ENCODE measurements around the gene ZCCHC2. TPM values are rescaled to one million over a fixed set of nuclear protein-coding genes. Genes with fewer than 3 reads are reported as not detected.

Gene ZCCHC2
- total RNA-seq, 1 donor from 2014 or later: 18.5 TPM

- no peak for DNase-seq (ENCODE audit: low spot score, unreplicated experiment)
- Mint-ChIP-seq H3K4me3 (ENCODE audit: low read depth) (no peak overlapping the region), H3K36me3 (ENCODE audit: insufficient read depth) (no peaks in the 10 kb centered on the region), H3K27ac (peak overlapping the region; percentile 44), H3K27me3 (peaks cover 48% of the 10 kb centered on the region), H3K9me3 (ENCODE audit: low read depth) (no peaks in the 10 kb centered on the region), H3K4me1 (ENCODE audit: low read depth) (no peaks in the 10 kb centered on the region)
- no peak for TF ChIP-seq CTCF (IDR thresholded peaks at IDR 0.05; ENCODE audit: unreplicated experiment)
Observed at GRCh38 chr18:62602706-62603105, 79.9 kb downstream of the ZCCHC2 start.

- H3K27me3 Mint-ChIP-seq: peaks cover 48% of the 10 kb centered on the region
- H3K4me3 Mint-ChIP-seq (ENCODE audit: low read depth): no peak overlapping the region
- no peaks in the 10 kb centered on the region for H3K4me1 Mint-ChIP-seq (ENCODE audit: low read depth)
- no peak for TF ChIP-seq CTCF (IDR thresholded peaks at IDR 0.05; ENCODE audit: unreplicated experiment)
- DNase-seq (ENCODE audit: low spot score, unreplicated experiment): no peak
- H3K36me3 Mint-ChIP-seq (ENCODE audit: insufficient read depth): no peaks in the 10 kb centered on the region
- no peaks in the 10 kb centered on the region for H3K9me3 Mint-ChIP-seq (ENCODE audit: low read depth)
- H3K27ac Mint-ChIP-seq: no peak overlapping the region
Observed at GRCh38 chr18:62603211-62603610, 80.4 kb downstream of the ZCCHC2 start.

GRCh38 chr18:62603979-62604378, 81.2 kb downstream of the ZCCHC2 start:
- Mint-ChIP-seq H3K27me3 (peaks cover 41% of the 10 kb centered on the region), H3K9me3 (ENCODE audit: low read depth) (no peaks in the 10 kb centered on the region), H3K27ac (no peak overlapping the region), H3K4me3 (ENCODE audit: low read depth) (no peak overlapping the region), H3K36me3 (ENCODE audit: insufficient read depth) (no peaks in the 10 kb centered on the region), H3K4me1 (ENCODE audit: low read depth) (no peaks in the 10 kb centered on the region)
- no peak for DNase-seq (ENCODE audit: low spot score, unreplicated experiment)
- TF ChIP-seq CTCF (IDR thresholded peaks at IDR 0.05; ENCODE audit: unreplicated experiment): no peak

DNA sequence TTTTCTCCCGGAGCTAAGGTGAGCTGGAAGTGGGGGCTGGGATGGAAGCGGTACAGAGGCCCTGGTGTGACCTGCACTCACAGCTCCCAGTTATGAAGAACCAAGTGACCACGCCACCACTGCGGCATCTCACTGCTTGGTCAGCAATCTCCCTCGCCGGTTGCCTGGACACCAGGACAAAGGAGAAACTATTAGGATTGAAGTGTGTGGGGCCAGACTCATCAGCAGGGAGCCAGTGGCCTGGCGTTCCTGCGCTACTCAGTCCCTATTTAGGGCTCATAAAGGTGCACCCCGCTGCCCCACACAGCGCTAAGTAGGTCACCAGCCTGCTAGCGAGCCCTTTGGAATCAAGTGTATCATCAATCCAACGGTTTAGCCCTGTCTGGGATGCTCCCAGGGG, 82.9 kb downstream of the ZCCHC2 start:
- Mint-ChIP-seq H3K4me1 (ENCODE audit: low read depth) (peaks cover 2% of the 10 kb centered on the region), H3K4me3 (ENCODE audit: low read depth) (no peak overlapping the region), H3K27ac (no peak overlapping the region), H3K27me3 (peaks cover 40% of the 10 kb centered on the region), H3K36me3 (ENCODE audit: insufficient read depth) (no peaks in the 10 kb centered on the region), H3K9me3 (ENCODE audit: low read depth) (no peaks in the 10 kb centered on the region)
- no peak for TF ChIP-seq CTCF (IDR thresholded peaks at IDR 0.05; ENCODE audit: unreplicated experiment)
- DNase-seq (ENCODE audit: low spot score, unreplicated experiment): no peak

GRCh38 chr18:62606106-62606505, 83.3 kb downstream of the ZCCHC2 start:
- Mint-ChIP-seq H3K4me1 (ENCODE audit: low read depth) (peaks cover 4% of the 10 kb centered on the region), H3K36me3 (ENCODE audit: insufficient read depth) (no peaks in the 10 kb centered on the region), H3K4me3 (ENCODE audit: low read depth) (no peak overlapping the region)

More at GRCh38 chr18:62606106-62606505, 83.3 kb downstream of the ZCCHC2 start:
- no peaks in the 10 kb centered on the region for H3K9me3 Mint-ChIP-seq (ENCODE audit: low read depth)
- H3K27me3 Mint-ChIP-seq: peaks cover 40% of the 10 kb centered on the region
- no peak for TF ChIP-seq CTCF (IDR thresholded peaks at IDR 0.05; ENCODE audit: unreplicated experiment)
- H3K27ac Mint-ChIP-seq: no peak overlapping the region
- no peak for DNase-seq (ENCODE audit: low spot score, unreplicated experiment)

Data from progenitor cell of endocrine pancreas (in vitro differentiated cells).